ENCODE results near the gene ZC3H7B.

Gene ZC3H7B

GRCh38 chr22:41362615-41363014, 61.3 kb downstream of the ZC3H7B start:
- no peak for DNase-seq (ENCODE audit: low spot score)
- in situ Hi-C loops (cut with MboI; ENCODE audit: low pct_unique_long_range_greater_than_20kb, low sequenced_read_pairs, unreplicated experiment), result no loop called here
- no peak for TF ChIP-seq CTCF (IDR thresholded peaks at IDR 0.05; ENCODE audit: extremely low read depth, insufficient read depth, missing control alignments)

DNA sequence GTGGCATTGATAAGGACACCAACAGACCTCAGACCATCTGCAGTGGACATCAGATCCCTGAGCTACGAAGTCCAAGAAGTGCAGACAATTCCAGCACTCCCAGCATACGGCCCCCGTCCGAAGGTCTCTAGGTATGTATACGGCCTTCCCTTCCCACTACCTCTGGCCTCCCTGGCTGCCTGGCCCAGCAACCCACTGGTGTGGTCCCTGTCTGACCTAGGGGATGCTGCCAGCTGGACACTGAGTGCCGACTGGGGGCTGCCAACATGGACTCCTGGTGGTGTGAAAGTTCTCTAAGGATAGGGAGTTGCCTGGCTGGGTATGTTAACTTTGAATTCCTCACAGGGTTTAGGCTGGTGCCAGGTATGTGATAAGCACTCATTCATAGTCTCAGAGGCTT, 62.9 kb downstream of the ZC3H7B start:
- in situ Hi-C loops (cut with MboI; ENCODE audit: low pct_unique_long_range_greater_than_20kb, low sequenced_read_pairs, unreplicated experiment), result no loop called here
- DNase-seq (ENCODE audit: low spot score), result no peak
- no peak for TF ChIP-seq CTCF (IDR thresholded peaks at IDR 0.05; ENCODE audit: extremely low read depth, insufficient read depth, missing control alignments)

DNA sequence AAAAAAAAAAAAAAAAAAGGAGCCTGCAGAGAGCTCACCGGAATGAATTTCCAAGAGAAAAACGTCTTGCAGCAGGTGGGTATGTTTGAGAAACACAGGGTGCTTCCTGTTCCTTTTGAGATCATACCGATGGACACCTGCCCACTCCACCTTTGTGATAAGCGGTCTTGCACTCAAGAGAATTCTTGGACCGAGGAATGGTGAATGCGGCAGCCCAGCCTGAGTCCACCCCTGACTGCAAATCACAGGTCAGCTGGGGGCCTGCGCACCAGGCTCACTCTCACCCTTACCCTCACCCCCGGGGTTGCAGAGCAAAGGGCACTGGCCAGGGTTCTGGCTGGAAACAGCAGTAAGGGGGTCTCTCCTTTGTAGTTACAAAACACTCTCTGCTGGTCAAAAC, 63.6 kb downstream of the ZC3H7B start:
- in situ Hi-C loops (cut with MboI; ENCODE audit: low pct_unique_long_range_greater_than_20kb, low sequenced_read_pairs, unreplicated experiment), result no loop called here
- TF ChIP-seq CTCF (IDR thresholded peaks at IDR 0.05; ENCODE audit: extremely low read depth, insufficient read depth, missing control alignments), result no peak
- DNase-seq (ENCODE audit: low spot score), result no peak

DNA sequence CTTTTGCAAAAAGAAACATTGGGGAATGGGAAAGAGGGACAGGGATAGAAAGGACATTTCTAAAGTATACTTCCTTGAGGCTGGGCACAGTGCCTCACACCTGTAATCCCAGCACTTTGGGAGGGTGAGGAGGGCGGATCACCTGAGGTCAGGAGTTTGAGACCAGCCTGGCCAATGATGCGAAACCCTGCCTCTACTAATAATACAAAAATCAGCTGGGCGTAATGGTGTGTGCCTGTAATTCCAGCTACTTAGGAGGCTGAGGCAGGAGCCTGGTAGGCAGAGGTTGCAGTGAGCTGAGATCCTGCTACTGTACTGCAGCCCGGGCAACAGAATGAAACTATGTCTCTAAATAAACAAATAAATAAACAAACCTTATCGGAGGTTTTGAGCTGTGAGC, 64.1 kb downstream of the ZC3H7B start:
- no peak for DNase-seq (ENCODE audit: low spot score)
- in situ Hi-C loops (cut with MboI; ENCODE audit: low pct_unique_long_range_greater_than_20kb, low sequenced_read_pairs, unreplicated experiment), result no loop called here
- TF ChIP-seq CTCF (IDR thresholded peaks at IDR 0.05; ENCODE audit: extremely low read depth, insufficient read depth, missing control alignments), result no peak

DNA sequence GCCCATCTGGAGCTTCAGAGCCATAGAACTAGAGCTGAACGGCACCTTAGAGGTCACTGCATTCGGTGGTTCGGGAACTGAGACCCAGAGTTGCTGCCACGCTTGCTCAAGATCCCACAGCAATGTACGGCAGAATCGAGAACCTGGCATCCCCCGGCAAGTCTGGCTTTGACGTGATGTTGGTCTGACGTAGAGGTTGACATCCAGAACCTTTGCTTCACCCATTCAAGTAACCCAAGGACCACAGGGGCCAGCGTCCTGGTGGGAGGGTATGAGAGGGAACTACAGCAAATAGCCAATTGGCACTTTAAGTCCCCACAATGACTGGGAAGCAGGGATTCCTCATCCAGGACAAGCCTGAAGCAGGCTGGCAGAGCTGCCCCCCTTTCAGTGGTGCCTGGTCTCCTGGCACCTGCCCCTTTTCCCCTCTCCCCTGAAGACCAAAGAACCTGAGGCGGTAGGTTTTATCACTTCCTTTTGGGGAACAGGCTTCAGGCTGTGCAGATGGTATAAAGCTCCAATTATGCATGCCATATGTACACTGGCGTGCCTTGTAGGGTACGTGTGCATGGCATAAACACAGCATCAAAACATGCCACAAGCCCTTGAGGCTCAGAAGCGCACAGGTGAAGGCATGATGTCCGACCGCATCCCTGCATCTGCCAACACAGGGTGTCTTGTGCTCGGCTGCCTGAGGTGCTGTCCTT, 65.2 kb downstream of the ZC3H7B start:
- no peak for TF ChIP-seq CTCF (IDR thresholded peaks at IDR 0.05; ENCODE audit: extremely low read depth, insufficient read depth, missing control alignments)
- DNase-seq (ENCODE audit: low spot score), result peak; percentile 20
- in situ Hi-C loops (cut with MboI; ENCODE audit: low pct_unique_long_range_greater_than_20kb, low sequenced_read_pairs, unreplicated experiment), result no loop called here

DNA sequence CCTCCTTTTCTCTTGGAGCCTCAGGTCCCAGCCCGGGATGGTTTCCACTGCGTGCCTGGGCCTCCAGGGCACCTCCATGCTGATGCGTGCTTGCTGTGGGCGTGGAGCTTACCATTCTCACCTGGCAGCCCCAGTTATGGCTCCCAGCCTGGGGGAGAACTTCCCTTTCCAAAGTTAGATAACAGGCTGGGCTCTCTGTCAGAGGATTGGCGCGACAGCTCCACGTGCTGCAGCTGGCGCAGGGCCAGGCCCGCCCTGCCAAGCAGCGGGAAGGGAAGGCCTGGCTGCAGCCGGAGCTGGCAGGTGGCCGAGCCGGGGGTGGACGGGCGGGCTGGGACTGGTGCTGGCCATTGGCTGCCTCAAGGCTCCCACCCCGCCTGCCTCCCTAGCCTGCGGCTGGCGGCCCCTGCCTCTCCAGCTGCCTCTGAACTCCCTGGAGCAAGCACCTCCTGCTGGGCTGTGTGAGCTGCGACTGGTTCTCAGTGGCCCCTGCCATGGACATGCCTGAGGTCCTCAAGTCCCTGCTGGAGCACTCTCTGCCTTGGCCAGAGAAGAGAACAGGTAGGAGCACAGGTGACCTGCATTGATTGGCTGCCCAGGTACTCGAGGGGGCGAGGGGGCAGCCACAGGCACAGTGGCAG, 65.8 kb downstream of the ZC3H7B start:
- peak; percentile 41 for DNase-seq (ENCODE audit: low spot score)
- TF ChIP-seq CTCF (IDR thresholded peaks at IDR 0.05; ENCODE audit: extremely low read depth, insufficient read depth, missing control alignments), result no peak
- in situ Hi-C loops (cut with MboI; ENCODE audit: low pct_unique_long_range_greater_than_20kb, low sequenced_read_pairs, unreplicated experiment), result no loop called here

Data from GM13977 (cell line).